Measurements from ENCODE around the gene PDCD6IP.
"Not testable (repeated sequence)": the region's sequence is repeated elsewhere in the genome, so short reads cannot be mapped to it uniquely, and the experiment has no call there.

Gene PDCD6IP

DNA sequence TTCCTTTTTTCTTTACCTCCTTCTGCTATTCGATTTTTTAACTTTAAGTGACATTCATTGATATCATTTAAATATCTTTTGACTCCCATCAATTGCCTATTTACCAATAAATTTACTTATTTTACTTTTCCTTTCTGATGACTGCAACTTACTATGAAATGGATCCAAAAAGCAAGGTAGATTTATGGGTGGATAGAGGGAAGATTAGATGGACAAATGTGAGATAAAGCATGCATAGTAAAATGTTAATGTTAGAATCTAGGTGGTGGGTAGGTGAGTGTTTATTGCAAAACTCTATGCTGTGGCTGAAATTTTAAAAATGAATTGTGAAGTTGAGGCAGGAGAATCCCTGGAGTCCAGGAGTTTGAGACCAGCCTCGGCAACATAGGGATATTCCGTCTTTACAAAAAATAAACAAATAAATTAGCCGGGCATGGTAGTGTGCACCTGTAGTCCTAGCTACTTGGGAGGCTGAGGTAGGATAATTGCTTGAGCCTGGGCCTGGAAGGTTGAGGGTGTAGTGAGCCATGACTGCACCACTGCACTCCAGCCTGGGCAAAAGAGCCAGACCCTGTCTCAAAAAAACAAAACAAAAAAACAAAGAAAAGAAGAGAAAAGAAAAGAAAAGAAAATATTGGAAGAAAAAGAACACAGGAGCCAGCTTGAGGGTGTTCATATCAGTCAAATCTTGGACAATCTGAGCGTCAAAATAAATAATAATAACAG, 6.1 kb upstream of the PDCD6IP start:
- no peak for DNase-seq

- no peak for DNase-seq
Observed at GRCh38 chr3:33795131-33795530, 3.3 kb upstream of the PDCD6IP start.

DNA sequence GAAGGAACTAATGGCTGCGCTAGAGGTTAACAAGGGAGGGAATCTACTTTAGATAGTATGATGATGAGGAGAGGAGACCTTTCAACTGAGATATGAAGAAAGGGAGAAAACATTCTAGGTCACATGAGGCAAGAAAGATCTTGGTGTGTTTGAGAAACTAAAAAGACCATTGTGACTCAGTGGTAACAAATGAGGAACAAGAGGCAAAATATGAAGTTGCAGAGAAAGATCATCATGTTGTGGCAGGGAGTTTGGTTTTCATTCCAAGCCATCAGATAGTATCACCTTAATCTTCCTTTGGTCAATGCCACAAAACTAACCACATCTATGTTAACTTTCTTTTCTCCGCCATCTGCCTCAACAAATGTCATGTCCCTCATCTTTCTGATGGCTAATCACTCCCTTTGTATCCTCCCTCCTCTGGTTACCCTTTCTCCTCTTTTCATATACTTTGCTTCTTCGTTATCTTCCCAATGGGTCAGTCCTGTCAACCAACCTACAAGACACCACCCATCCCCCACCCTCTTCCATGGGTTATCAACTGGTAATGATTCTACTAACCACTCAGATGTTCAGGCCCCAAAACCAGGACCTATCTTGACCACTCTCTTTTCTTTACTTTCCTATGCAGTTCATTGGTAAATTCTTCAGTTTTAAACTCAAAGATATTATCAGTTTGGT, 2.4 kb upstream of the PDCD6IP start:
- no peak for DNase-seq

DNA sequence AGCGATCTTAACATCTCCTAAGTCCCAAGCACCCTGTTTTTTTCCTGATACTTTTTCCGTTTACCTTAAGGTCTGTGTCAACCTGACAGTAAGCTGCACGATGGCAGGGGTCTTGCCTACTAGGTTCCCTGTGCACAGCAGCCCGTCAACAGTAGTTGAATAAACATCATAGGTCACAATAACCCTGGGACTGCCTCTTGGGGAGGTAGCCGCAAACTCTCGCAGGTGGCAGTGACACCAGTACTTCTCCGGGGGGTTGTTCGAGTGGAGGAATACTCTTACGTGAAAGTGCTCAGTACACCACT, 365 bp upstream of the PDCD6IP start:
- DNase-seq, result no peak

DNA sequence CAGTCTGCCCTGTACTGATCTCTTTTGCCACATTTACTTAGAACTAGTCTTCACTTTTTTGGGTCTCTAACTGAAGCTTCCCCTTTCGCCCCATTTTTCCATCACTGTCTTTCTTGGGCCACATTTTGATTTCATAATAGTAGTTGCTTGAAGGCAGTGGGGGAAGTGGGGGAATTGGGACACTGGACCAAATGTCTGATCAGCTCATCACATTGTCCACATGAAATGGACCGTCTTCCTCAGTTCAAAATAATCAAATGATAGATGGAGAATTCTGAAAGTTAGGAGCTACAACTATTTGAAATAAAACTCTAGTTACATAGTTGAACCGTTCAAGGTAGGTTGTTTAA, 747 bp downstream of the PDCD6IP start:
- no peak for DNase-seq

DNA sequence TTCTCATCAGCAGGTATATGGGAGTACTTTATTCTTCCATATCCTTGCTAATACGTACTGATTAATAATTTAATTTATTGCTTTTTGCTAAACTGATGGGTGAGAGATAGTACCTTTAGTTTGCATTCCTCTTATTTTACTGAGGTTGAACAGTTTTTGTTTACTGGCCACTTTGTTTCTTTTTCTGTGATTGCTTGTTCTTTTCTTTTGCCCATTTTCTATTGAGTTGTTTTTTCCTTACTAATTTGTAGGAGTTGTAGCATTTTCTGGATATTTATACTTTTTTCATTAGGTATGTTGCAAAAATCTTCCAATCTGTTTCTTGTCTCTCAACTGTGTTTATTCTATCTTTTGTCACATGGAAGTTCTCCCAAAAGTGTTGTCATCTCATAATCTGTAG, 4.8 kb downstream of the PDCD6IP start:
- DNase-seq, result no peak

DNA sequence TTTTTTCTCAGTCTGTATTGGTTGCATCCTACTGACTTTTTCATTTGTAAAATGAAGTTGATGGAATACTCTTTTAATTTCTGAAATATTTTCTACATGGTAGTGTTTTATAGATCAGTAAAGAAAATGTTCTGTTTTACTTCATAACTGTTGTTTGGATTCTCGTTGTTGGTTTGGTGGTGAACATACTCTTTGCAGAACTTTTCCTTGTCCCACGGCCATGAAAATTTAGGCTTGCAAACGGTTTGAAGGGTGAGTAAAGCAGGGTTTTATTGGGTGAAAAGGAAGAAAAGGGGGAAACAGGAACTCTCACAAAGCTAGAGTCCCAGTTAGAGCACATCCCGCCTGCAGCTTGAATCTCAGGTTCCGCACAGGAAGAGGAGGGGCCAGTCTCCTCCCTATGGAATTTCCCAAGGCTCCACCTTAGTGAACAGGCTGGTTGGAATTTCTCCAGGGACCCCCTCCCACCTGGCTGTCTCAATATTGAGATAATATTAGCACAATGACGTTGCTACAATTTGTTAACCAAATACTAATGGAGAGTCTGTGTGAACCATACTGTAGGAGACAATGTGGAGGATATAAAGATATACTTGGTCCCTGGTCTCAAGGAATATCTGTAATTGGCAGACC, 5.6 kb downstream of the PDCD6IP start:
- DNase-seq, result no peak

GRCh38 chr3:33807191-33807590, 8.8 kb downstream of the PDCD6IP start:
- DNase-seq, result no peak

DNA sequence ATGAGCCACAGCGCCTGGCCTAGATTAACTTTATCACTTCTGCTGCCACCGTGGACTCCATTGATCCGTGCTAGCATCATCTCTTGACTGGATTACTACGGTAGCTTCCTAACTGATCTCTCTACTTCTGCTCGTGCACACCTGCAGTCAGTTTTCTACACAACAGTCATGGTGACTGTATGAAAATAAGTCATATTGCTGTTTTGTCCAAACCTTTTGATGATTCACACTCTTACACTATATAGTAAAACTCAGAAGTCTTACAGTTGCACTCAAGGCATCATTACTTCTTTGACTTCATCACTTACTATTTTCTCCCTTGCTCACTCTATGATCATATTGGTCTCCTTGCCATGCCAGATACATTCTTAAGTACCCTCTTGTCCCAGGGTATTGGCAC, 10.1 kb downstream of the PDCD6IP start:
- no peak for DNase-seq

DNA sequence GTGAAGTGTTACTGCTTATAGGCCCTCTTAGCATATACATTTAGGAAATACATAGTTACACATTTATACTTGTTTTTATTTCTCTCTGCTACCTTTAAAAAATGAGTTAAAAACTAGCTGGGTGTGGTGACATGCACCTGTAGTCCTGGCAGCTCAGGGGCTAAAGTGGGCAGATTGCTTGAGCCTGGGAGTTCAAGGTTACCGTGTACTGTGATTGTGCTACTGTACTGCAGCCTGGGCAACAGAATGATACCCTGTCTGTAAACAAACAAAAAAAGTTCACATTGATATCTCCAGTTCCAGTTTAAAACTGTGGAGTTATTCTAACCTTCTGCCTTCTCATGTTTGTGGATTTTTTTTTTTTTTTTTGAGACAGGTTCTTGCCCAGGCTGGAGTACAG, 12.1 kb downstream of the PDCD6IP start:
- no peak for DNase-seq

GRCh38 chr3:33821989-33822388, 23.6 kb downstream of the PDCD6IP start:
- DNase-seq, result no peak

DNA sequence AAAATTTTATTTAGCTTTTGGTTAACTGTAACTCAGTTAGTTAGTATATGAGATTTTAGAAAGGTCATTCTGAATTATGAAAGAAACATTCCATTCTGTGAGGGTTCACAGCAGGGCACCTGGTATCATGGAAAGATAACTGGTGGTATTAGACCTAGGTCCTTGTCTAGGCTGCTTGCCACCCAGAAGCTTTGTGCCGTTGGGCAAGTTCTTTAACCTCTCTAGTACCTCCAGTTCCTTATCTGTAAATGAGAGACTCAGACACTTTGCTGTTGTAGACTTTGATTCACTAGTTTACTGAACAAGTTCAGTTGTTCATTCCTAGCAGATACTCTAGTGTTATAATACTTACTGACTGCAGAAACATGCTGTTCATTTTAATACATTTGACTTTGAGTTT, 25.4 kb downstream of the PDCD6IP start:
- no peak for DNase-seq

GRCh38 chr3:33825111-33825510, 26.7 kb downstream of the PDCD6IP start:
- no peak for DNase-seq

- no peak for DNase-seq
Observed at GRCh38 chr3:33826206-33826605, 27.8 kb downstream of the PDCD6IP start.

- DNase-seq, result no peak
Observed at GRCh38 chr3:33826688-33827087, 28.3 kb downstream of the PDCD6IP start.

DNA sequence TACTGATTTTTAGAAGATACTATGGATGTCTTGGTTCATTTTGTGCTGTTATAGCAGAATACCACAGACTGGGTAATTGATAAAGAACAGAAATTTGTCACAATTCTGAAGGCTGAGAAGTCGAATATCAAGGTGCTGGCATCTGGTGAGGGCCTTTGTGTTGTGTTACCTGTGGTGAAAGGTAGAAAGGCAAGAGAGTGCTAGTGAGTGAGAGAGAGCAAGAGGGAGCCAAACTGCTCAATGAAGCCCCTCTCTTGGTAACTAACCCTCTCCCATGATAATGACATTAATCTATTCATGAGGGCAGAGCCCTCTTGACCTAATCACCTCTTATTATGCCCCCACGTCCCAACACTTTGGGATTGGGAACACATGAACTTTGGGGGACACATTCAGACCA, 31.3 kb downstream of the PDCD6IP start:
- no peak for DNase-seq

GRCh38 chr3:33831053-33831452, 32.6 kb downstream of the PDCD6IP start:
- DNase-seq, result no peak

DNA sequence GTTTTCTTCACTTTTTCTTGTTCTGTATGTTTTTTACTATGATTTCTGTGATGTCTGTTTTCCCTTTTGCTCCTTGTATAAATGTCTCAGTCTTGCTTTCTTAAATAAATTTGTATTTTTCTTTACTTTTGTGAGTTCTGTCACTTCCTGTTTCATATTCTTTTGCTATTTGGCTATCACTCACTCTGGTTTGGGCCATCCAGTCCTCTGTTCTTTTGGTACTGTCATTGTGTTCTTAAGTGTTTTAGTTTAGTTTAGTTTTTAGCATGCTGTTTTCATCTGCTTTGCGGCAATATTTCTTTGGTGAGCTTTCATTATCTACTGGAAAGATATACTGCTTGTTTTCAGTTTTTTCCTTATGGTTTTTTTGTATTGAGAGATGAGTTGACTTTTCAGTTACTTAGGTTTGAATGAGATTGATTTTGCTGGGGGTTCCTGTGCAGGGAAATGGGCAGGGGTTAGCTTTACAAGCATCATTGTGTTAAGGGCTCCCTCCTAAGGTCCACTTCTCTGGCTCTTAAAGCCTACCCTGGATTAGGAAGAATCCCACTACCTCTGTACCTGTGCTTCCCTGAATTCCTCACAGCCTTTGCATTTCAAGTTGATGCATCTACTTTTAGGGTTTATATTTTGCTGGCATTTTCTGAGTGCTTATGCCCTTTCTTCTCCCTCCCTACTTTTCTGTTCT, 35.1 kb downstream of the PDCD6IP start:
- DNase-seq, result no peak

- DNase-seq, result no peak
Observed at GRCh38 chr3:33834096-33834453, 35.6 kb downstream of the PDCD6IP start.

GRCh38 chr3:33837182-33837581, 38.8 kb downstream of the PDCD6IP start:
- not testable (repeated sequence) for DNase-seq

GRCh38 chr3:33839283-33839682, 40.9 kb downstream of the PDCD6IP start:
- no peak for DNase-seq

DNA sequence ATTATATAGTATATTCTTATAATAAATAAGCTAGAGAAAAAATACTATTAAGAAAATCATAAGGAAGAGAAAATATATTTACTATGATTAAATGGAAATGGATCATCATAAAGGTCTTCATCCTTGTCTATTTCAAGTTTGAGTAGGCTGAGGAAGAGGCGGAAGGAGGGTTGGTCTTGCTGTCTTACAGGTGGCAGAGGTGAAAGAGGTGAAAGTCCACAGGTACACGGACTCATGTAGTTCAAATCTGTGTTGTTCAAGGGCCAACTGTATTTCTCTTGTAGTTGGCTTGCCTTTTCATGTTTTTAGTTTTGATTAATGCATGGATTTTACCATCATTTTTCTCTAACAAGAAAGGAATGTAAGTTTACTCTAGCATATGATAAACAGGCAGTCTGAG, 41.7 kb downstream of the PDCD6IP start:
- no peak for DNase-seq

DNA sequence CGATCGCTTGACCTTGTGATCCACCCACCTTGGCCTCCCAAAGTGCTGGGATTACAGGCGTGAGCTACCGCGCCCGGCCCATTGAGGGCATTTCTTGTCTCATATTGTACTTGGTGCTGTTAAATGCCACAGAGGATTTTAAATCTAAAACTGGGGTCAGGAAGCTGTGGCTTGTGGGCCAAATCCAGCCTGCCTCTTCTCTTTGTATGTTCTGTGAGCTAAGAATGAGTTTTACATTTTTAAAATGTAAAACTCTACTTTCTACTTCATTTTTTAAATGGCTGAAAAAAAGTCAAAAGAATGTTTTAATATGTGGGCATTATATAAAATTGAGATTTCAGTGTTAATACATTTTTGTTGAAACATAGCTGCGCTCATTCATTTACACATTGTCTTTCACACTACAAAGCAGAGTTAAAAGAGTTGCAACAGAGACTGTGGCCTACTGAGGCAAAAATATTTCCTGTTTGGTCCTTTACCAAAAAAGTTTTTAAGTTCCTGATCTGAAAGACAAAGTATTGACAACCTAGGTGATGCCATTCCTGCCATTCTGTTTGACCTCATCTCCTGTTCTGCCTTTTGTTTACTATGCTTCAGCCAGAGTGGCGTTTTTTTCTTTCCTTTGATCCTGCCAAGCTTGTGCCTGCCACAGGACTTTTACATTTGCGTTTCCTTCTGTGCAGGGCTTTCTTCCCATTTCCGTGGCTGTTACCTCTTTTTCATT, 50.4 kb downstream of the PDCD6IP start:
- DNase-seq, result no peak

Measured in NCI-H187 (cell line).